Heart right ventricle (tissue), 16 donors: ENCODE measurements around the gene ADAMTS17. TPM values are rescaled to one million over a fixed set of nuclear protein-coding genes. Genes with fewer than 3 reads are reported as not detected.

Experiments
- ATAC-seq, 8 donors: fragments of 200-7000 bp; cut with Tn5 transposase; one replicate each; pipeline ENCODE4 v1.9.1; 2020; ENCODE audit warnings: mild to moderate bottlenecking in 8 of 8, moderate library complexity in 8 of 8, moderate number of reproducible peaks in 1 of 8
- DNase-seq, 2 donors: peaks; one replicate each; pipeline ENCODE4 v3.0.0-alpha.2; 2020
- H3K27ac ChIP-seq, 10 donors: fragments of 200-600 bp; sonication (generic) in 2 of 10; one replicate each; pipeline versions ENCODE4 v1.5.0 to v1.8.0; 2020 to 2022; ENCODE audit warnings: mild to moderate bottlenecking in 3 of 10
- H3K27me3 ChIP-seq, 7 donors: fragments of 200-600 bp; one replicate each; pipeline ENCODE4 v1.8.0; 2021 to 2022; ENCODE audit warnings: mild to moderate bottlenecking in 2 of 7
- H3K36me3 ChIP-seq, 9 donors: fragments of 200-600 bp; sonication (generic) in 1 of 9; one replicate each; pipeline versions ENCODE4 v1.5.0 to v1.8.0; 2020 to 2022; ENCODE audit warnings: mild to moderate bottlenecking in 2 of 9
- H3K4me1 ChIP-seq, 9 donors: fragments of 200-600 bp; sonication (generic) in 1 of 9; one replicate each; pipeline versions ENCODE4 v1.5.0 to v1.8.0; 2020 to 2022; ENCODE audit warnings: mild to moderate bottlenecking in 4 of 9
- H3K4me3 ChIP-seq, 10 donors: fragments of 200-600 bp; sonication (generic) in 2 of 10; one replicate each; pipeline versions ENCODE4 v1.5.0 to v1.8.0; 2020 to 2022; ENCODE audit warnings: mild to moderate bottlenecking in 7 of 10, moderate library complexity in 2 of 10
- H3K9me3 ChIP-seq, 11 donors: fragments of 200-600 bp in 10 of 11; sonication (generic) in 2 of 11; one replicate each; pipeline versions ENCODE4 v1.5.0 to v1.8.0; 2013 to 2022; ENCODE audit warnings: mild to moderate bottlenecking in 2 of 11, control low read depth in 1 of 11, moderate library complexity in 1 of 11
- WGBS, 2 donors: extraction: QIAGEN DNeasy Blood & Tissue Kit; methylation state at CpG; one replicate each; pipeline ENCODE4 v1.1.7; 2013; ENCODE audit warnings: inconsistent platforms in 1 of 2; 5-methylcytosine and 5-hydroxymethylcytosine counted together
- intact Hi-C, 10 donors: fragments of 100-400 bp; cut with DNase I; formaldehyde crosslinking; loops; one replicate each; pipeline versions ENCODE4 v1.11.1 to v1.14.2; 2022
- polyA plus RNA-seq, 2 donors: library from polyadenylated mRNA; stranded (reverse); fragments of 200-250 nt; gene quantifications; one replicate each; pipeline ENCODE4 v1.2.3, GENCODE V29; 2013
- total RNA-seq, 10 donors: library from RNA; stranded (reverse); fragmentation: NEBNext Ultra II Directional in 3 of 10; extraction: Animal tissue kit (Norgen Biotek cat#: 25700) in 3 of 10; gene quantifications; one replicate each; pipeline versions ENCODE4 v1.2.1 to v1.2.4, GENCODE V29; 2021 to 2023
- TF ChIP-seq, protein P1 (sequence below), 9 donors: fragments of 200-600 bp; sonication (generic) in 2 of 9; IDR thresholded peaks; one replicate each; pipeline versions ENCODE4 v1.5.0 to v1.8.0; 2021 to 2022; ENCODE audit warnings: antibody characterized with exemption in 9 of 9, mild to moderate bottlenecking in 5 of 9, moderate library complexity in 1 of 9
- donor health status: Arrhythmogenic right ventricular cardiomyopathy.
- donor health status: ischemic (EF 13 %, LVEDD 7.1; RV severe dilation, severe dysfunction).
- donor health status: healthy with polysubstance abuse.
- donor health status: DM: no; HTN: yes; CAD: no.
- donor health status: DM: no; HTN: no; CAD: no.
- donor health status: ischemic (EF 25% LVEDD 6.9; RV normal size, moderate dysfunction).
- donor health status: ischemic (EF 25% LVEDD 5.7; RV mildly dilated, moderate dysfunction).
- donor health status: healthy.
- donor health status: DM: yes; HTN: yes; CAD: no.
- donor health status: Ischemic cardiomyopathy.
- donor health status: ischemic (EF 35%, LVEDD 5.7; RV mildly dilated, moderate dysfunction).
- donor health status: nonischemic (EF 11% LVEDD 7.7; RV severe dilation, severe dysfunction).
- donor health status: DM: yes; HTN: yes; CAD: no.
- donor health status: PGD.
- donor health status: ischemic (EF 29% LVEDD 5.4; RV normal size, mild dysfunction).
- donor health status: nonischemic (EF 23%, LVEDD 6.1; RV moderate dilation, normal function).

The ADAMTS17 gene
- total and polyA plus RNA-seq, 12 donors: 0.47 to 5.0 (median 1.2) TPM

DNA sequence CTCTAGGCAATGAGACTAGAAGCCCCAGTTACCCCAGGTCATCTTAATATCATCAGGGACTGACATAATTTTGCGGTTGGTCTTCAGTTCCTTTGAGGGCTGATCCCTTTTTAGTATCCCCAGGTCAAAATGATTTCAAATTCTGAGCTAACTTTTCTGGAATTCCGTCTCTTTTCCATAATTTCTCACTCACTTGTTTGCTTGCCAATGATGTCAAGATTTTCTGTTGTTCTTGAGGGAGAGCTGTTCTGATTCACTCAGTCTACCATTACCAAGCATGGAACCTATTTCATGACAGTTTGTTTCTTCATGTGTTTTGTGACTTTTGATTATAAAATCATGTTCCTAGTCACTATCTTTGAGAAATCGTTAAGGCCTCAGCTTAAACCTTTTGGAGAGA lies 418.1 kb downstream of the ADAMTS17 start:
- H3K27me3 ChIP-seq: peaks cover 0 to 12% (median 0%) of the 10 kb centered on the region in 7 donors
- no peak overlapping the region for H3K4me3 ChIP-seq
- TF ChIP-seq, protein P1, sequence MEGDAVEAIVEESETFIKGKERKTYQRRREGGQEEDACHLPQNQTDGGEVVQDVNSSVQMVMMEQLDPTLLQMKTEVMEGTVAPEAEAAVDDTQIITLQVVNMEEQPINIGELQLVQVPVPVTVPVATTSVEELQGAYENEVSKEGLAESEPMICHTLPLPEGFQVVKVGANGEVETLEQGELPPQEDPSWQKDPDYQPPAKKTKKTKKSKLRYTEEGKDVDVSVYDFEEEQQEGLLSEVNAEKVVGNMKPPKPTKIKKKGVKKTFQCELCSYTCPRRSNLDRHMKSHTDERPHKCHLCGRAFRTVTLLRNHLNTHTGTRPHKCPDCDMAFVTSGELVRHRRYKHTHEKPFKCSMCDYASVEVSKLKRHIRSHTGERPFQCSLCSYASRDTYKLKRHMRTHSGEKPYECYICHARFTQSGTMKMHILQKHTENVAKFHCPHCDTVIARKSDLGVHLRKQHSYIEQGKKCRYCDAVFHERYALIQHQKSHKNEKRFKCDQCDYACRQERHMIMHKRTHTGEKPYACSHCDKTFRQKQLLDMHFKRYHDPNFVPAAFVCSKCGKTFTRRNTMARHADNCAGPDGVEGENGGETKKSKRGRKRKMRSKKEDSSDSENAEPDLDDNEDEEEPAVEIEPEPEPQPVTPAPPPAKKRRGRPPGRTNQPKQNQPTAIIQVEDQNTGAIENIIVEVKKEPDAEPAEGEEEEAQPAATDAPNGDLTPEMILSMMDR (IDR thresholded peaks at IDR 0.05): no peak
- H3K27ac ChIP-seq: no peak overlapping the region
- WGBS, 2 donors: 61 to 70% methylated on average over 3 of the region's 3 CpGs
- H3K36me3 ChIP-seq: no peaks in the 10 kb centered on the region
- intact Hi-C loops: loop anchor here in 4 of 10 donors (5.0 to 10.0 kb wide), 4 partner anchors 109 to 681 kb away; partner anchors contain the start of genes ADAMTS17 (in 1 of the 4), ASB7 (in 1 of the 4) and LINS1 (in 1 of the 4)
- ATAC-seq (no peak), DNase-seq (no peak)
- H3K9me3 ChIP-seq: no peaks in the 10 kb centered on the region
- H3K4me1 ChIP-seq: peaks cover 2 to 11% (median 9%) of the 10 kb centered on the region in 9 donors

Other genes starting within 250 kb of the ADAMTS17 start
- not detected for gene CERS3, start 187.0 kb upstream of the ADAMTS17 start, total RNA-seq
- gene CERS3, start 187.0 kb upstream of the ADAMTS17 start, polyA plus RNA-seq: under 1 TPM in 1 of 2 donors, not detected in 1; 0.03 TPM